Osteoblast (primary cell): ENCODE measurements around the gene R3HDM2. TPM values are rescaled to one million over a fixed set of nuclear protein-coding genes. Genes with fewer than 3 reads are reported as not detected.
"Not testable (repeated sequence)": the region's sequence is repeated elsewhere in the genome, so short reads cannot be mapped to it uniquely, and the experiment has no call there.

Experiments
- DNase-seq: peaks from one replicate; pipeline ENCODE4 v3.0.0; 2011; ENCODE audit warnings: low spot score, mixed read lengths; ENCODE audit not compliant: insufficient read length; ENCODE audit errors: missing footprints
- H2AFZ ChIP-seq: 2 replicates; pipeline ENCODE4 v1.6.0; 2011; ENCODE audit warnings: mild to moderate bottlenecking, low read length
- H3K27ac ChIP-seq: 2 replicates; pipeline ENCODE4 v1.5.1; 2011; ENCODE audit warnings: mild to moderate bottlenecking, low read depth, low read length, moderate library complexity
- H3K27me3 ChIP-seq: 2 replicates; pipeline ENCODE4 v1.6.0; 2012; ENCODE audit warnings: mild to moderate bottlenecking, control low read depth, inconsistent platforms, low read length, moderate library complexity; ENCODE audit not compliant: insufficient read depth
- H3K36me3 ChIP-seq: 2 replicates; pipeline ENCODE4 v1.5.1; 2011; ENCODE audit warnings: mild to moderate bottlenecking, low read length, control low read depth, moderate library complexity; ENCODE audit not compliant: insufficient read depth
- H3K4me1 ChIP-seq: 2 replicates; pipeline ENCODE4 v1.5.1; 2011; ENCODE audit warnings: mild to moderate bottlenecking, low read length, control low read depth, moderate library complexity; ENCODE audit not compliant: insufficient read depth
- H3K4me2 ChIP-seq: 2 replicates; pipeline ENCODE4 v1.6.0; 2011; ENCODE audit warnings: mild to moderate bottlenecking, low read length; ENCODE audit not compliant: insufficient read depth
- H3K4me3 ChIP-seq: fragments of 200-600 bp; sonication (generic); 3 replicates; pipeline ENCODE4 v1.5.1; 2012; ENCODE audit warnings: mild to moderate bottlenecking, low read length, inconsistent platforms; ENCODE audit not compliant: insufficient read depth
- H3K79me2 ChIP-seq: 2 replicates; pipeline ENCODE4 v1.6.0; 2012; ENCODE audit warnings: mild to moderate bottlenecking, low read length, control low read depth, inconsistent platforms; ENCODE audit not compliant: insufficient read depth
- H3K9me3 ChIP-seq: 2 replicates; pipeline ENCODE4 v1.5.1; 2011; ENCODE audit warnings: low read depth, low read length, control low read depth
- H4K20me1 ChIP-seq: 2 replicates; pipeline ENCODE4 v1.6.0; 2012; ENCODE audit warnings: mild to moderate bottlenecking, low read length, control low read depth; ENCODE audit not compliant: insufficient read depth
- total RNA-seq: library from RNA; depleted of rRNA; stranded (reverse); fragments of >200 nt; gene quantifications from 2 replicates; pipeline ENCODE4 v1.2.3, GENCODE V29; 2012
- TF ChIP-seq, protein P1 (sequence below): IDR thresholded peaks from 2 replicates; pipeline ENCODE4 v1.5.1; 2011; ENCODE audit warnings: mild to moderate bottlenecking, low read depth, low read length, moderate library complexity; ENCODE audit errors: extremely low read depth

The R3HDM2 gene
- total RNA-seq, 1 donor: 23.2 TPM

DNA sequence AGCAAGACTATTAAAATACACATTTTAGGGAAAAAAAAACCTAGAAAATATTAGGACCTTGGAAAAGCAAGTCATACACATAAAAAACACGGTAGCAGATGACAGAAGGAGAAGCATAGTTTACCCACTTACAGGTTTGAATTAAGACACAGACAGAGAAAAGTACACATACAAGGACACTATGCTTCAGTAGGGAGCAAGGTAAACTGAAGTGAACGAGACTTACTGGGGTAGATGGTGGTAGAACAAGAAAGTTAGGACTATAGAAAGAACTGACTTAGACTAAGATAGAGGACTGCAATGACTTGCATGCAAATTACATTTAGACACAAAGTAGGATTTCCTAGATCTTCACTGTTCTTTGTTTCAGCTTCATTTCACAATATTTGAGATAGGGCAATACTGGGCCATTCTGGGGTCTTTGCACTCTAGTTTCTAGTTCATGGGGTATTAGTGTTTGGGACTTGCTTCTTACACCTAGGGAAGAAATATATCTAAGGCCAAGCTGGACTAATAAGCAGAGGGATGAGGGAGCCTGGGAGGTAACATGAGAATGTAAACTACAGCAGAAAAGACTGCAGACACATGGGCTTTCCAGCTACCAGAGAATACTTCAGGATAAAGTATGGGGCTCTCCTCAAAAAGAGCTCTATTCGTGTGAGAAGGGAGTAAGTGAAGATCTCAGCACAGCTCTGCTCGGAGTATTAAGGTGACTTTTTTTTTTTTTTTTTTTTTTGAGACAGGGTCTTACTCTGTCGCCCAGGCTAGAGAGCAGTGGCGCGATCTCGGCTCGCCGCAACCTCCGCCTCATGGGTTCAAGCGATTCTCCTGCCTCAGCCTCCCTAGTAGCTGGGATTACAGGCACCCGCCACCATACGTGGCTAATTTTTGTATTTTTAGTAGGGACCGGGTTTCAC is 152.1 kb downstream of the R3HDM2 start:
- H3K27me3 ChIP-seq: no peaks in the 10 kb centered on the region
- no peaks in the 10 kb centered on the region for H3K9me3 ChIP-seq
- no peaks in the 10 kb centered on the region for H3K79me2 ChIP-seq
- no peak for DNase-seq
- H3K27ac ChIP-seq: no peak overlapping the region
- H2AFZ ChIP-seq: no peak overlapping the region
- H3K4me3 ChIP-seq: no peak overlapping the region
- H3K4me1 ChIP-seq: peaks cover 15% of the 10 kb centered on the region
- H3K4me2 ChIP-seq: no peak overlapping the region
- TF ChIP-seq, protein P1, sequence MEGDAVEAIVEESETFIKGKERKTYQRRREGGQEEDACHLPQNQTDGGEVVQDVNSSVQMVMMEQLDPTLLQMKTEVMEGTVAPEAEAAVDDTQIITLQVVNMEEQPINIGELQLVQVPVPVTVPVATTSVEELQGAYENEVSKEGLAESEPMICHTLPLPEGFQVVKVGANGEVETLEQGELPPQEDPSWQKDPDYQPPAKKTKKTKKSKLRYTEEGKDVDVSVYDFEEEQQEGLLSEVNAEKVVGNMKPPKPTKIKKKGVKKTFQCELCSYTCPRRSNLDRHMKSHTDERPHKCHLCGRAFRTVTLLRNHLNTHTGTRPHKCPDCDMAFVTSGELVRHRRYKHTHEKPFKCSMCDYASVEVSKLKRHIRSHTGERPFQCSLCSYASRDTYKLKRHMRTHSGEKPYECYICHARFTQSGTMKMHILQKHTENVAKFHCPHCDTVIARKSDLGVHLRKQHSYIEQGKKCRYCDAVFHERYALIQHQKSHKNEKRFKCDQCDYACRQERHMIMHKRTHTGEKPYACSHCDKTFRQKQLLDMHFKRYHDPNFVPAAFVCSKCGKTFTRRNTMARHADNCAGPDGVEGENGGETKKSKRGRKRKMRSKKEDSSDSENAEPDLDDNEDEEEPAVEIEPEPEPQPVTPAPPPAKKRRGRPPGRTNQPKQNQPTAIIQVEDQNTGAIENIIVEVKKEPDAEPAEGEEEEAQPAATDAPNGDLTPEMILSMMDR: no peak
- H3K36me3 ChIP-seq: peaks cover 32% of the 10 kb centered on the region
- no peaks in the 10 kb centered on the region for H4K20me1 ChIP-seq

DNA sequence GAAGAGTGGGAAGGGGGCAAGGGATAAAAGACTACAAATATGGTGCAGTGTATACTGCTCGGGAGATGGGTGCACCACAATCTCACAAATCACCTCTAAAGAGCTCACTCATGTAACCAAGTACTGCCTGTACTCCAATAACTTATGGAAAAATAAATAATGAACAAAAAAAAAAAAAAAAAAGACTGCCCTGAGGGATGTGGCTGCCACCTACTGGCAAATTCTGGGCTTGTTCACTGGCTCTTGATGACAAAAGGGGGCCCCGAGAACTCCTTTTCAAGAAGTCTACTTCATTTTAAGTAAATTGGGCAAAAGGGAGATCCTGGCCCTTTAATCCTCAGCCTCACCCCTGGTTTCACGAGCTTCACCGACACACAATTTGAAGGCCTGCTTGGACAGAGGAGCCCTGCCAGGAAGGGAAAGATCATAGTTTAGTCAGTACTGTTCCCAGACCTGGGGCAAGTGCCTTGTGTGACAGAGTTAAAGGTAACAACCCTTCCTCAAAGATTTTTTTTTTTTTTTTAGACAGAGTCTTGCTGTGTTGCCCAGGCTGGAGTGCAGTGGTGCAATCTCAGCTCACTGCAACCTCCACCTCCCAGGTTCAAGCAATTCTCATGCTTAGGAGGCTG is 153.8 kb downstream of the R3HDM2 start:
- Histone ChIP-seq H3K27ac (no peak overlapping the region), H3K4me1 (peaks cover 23% of the 10 kb centered on the region), H3K4me3 (no peak overlapping the region), H3K27me3 (no peaks in the 10 kb centered on the region), H3K36me3 (peaks cover 22% of the 10 kb centered on the region), H3K4me2 (no peak overlapping the region), H4K20me1 (no peaks in the 10 kb centered on the region), H3K79me2 (no peaks in the 10 kb centered on the region), H3K9me3 (no peaks in the 10 kb centered on the region), H2AFZ (no peak overlapping the region)
- DNase-seq: no peak
- TF ChIP-seq, protein P1: peak; percentile 65

DNA sequence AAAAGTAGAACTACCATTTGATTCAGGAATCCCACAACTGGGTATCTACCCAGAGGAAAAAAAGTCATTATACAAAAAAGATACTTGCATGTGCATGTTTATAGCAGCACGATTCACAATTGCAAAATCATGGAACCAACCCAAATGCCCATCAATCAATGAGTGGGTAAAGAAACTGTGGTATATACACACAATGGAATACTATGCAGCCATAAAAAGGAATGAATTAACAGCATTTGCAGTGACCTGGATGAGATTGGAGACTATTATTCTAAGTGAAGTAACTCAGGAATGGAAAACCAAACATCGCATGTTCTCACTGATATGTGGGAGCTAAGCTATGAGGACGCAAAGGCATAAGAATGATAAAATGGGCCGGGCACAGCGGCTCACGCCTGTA is 154.6 kb downstream of the R3HDM2 start:
- not testable (repeated sequence) for DNase-seq

DNA sequence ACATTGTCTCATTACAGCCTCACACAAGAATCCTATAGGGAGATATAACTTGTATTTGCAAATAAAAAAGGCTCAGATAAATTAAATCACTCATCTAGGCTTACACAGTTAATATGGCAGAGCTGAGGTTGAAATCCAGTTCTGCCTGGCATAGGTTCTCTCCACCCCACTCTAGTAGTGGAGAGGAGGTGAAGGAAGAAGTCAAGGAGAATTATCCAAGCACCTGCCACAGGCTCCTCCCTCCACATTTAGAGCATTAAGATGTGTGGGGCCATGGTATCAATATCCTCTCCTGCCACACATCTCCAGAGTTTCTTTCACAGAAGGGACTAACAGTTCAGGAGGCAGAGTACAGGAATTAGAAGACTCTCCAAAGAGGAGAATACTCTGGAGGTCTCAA is 157.3 kb downstream of the R3HDM2 start:
- H4K20me1 ChIP-seq: no peaks in the 10 kb centered on the region
- no peaks in the 10 kb centered on the region for H3K79me2 ChIP-seq
- no peaks in the 10 kb centered on the region for H3K27me3 ChIP-seq
- no peaks in the 10 kb centered on the region for H3K9me3 ChIP-seq
- peaks cover 37% of the 10 kb centered on the region for H3K36me3 ChIP-seq
- no peak for DNase-seq
- H2AFZ ChIP-seq: no peak overlapping the region
- TF ChIP-seq, protein P1: no peak
- no peak overlapping the region for H3K4me2 ChIP-seq
- peaks cover 8% of the 10 kb centered on the region for H3K4me1 ChIP-seq
- no peak overlapping the region for H3K4me3 ChIP-seq
- no peak overlapping the region for H3K27ac ChIP-seq

More for the DNA sequence above, 154.6 kb downstream of the R3HDM2 start:
- not testable (repeated sequence) for H3K9me3 ChIP-seq, H3K27me3 ChIP-seq, H3K4me2 ChIP-seq, H3K79me2 ChIP-seq, H2AFZ ChIP-seq, H4K20me1 ChIP-seq, H3K4me3 ChIP-seq, H3K27ac ChIP-seq
- H3K4me1 ChIP-seq: peaks cover 23% of the 10 kb centered on the region
- peaks cover 22% of the 10 kb centered on the region for H3K36me3 ChIP-seq
